Measurements from ENCODE around the gene LPGAT1.
A peak's percentile ranks its signal among the peaks of the same experiment; 100 is the strongest.

LPGAT1 gene

GRCh38 chr1:211739671-211740411, 90.7 kb downstream of the LPGAT1 start:
- no peak for TF ChIP-seq CTCF (conservative IDR thresholded peaks at IDR 0.05; ENCODE audit: low read depth)
- CTCF ChIA-PET, result interaction anchor here (0.5 to 0.6 kb wide), 2 partner anchors 27 to 35 kb away, joined by 3 read pairs; no protein-coding TSS in a partner anchor
- no peak overlapping the region for H3K27ac ChIP-seq
- POLR2A ChIA-PET (ENCODE audit: low non-redundant PET), result no interaction called here
- no peak for DNase-seq (ENCODE audit: low spot score)

GRCh38 chr1:211738691-211739301, 91.8 kb downstream of the LPGAT1 start:
- DNase-seq (ENCODE audit: low spot score), result no peak
- no peak for TF ChIP-seq CTCF (conservative IDR thresholded peaks at IDR 0.05; ENCODE audit: low read depth)
- H3K27ac ChIP-seq, result no peak overlapping the region
- CTCF ChIA-PET, result interaction anchor here (1.0 kb wide), 1 partner anchor 296 kb away, joined by 3 read pairs; no protein-coding TSS in a partner anchor
- POLR2A ChIA-PET (ENCODE audit: low non-redundant PET), result no interaction called here

GRCh38 chr1:211738096-211738690, 92.4 kb downstream of the LPGAT1 start:
- no peak overlapping the region for H3K27ac ChIP-seq
- TF ChIP-seq CTCF (conservative IDR thresholded peaks at IDR 0.05; ENCODE audit: low read depth), result no peak
- POLR2A ChIA-PET (ENCODE audit: low non-redundant PET), result no interaction called here
- no peak for DNase-seq (ENCODE audit: low spot score)
- CTCF ChIA-PET, result interaction anchor here (0.5 to 1.0 kb wide), 2 partner anchors 52 to 296 kb away, joined by 3 to 4 read pairs; no protein-coding TSS in a partner anchor

- ChIA-PET POLR2A (ENCODE audit: low non-redundant PET) (no interaction called here), CTCF (interaction anchor here (0.5 to 2.4 kb wide), 3 partner anchors 39 to 208 kb away, joined by 3 to 10 read pairs (median 4); no protein-coding TSS in a partner anchor)
- no peak for DNase-seq (ENCODE audit: low spot score)
- TF ChIP-seq CTCF (conservative IDR thresholded peaks at IDR 0.05; ENCODE audit: low read depth), result no peak
- H3K27ac ChIP-seq, result no peak overlapping the region
These were observed 93.2 kb downstream of the LPGAT1 start for GRCh38 chr1:211737115-211738035.

- DNase-seq (ENCODE audit: low spot score), result no peak
- CTCF ChIA-PET, result interaction anchor here (1.4 to 2.4 kb wide), 3 partner anchors 38 to 208 kb away, joined by 3 to 10 read pairs (median 7); no protein-coding TSS in a partner anchor
- no peak for TF ChIP-seq CTCF (conservative IDR thresholded peaks at IDR 0.05; ENCODE audit: low read depth)
- peak overlapping the region; percentile 69; the same call in 1 of the 2 replicates for H3K27ac ChIP-seq
- POLR2A ChIA-PET (ENCODE audit: low non-redundant PET), result no interaction called here
These were observed 94.1 kb downstream of the LPGAT1 start for GRCh38 chr1:211736351-211736915.
